ENCODE results near the gene CCL15. TPM values are rescaled to one million over a fixed set of nuclear protein-coding genes. Genes with fewer than 3 reads are reported as not detected.

CCL15 gene
- total RNA-seq (not detected), polyA plus RNA-seq (not detected)
- long read RNA-seq, donor 1, result 0 reads
- long read RNA-seq, donor 2, result 0 reads
- long read RNA-seq, donor 3, result 0 reads
- long read RNA-seq, donor 4, result 0 reads

- Histone ChIP-seq H3K4me1 (ENCODE audit: control insufficient read depth, insufficient read depth, low read length) (peaks cover 2% of the 10 kb centered on the region), H3K9me3 (ENCODE audit: control insufficient read depth, low read length) (no peaks in the 10 kb centered on the region), H3K27me3 (ENCODE audit: control insufficient read depth, insufficient read depth) (no peaks in the 10 kb centered on the region), H3K4me3 (ENCODE audit: low read length) (no peak within 1 kb of the TSS), H3K27ac (ENCODE audit: low read length) (no peak within 1 kb of the TSS)
- ATAC-seq, result no peak
- DNase-seq, result no peak
- intact Hi-C loops (cut with DNase I), result no loop called here
- WGBS, result 68% methylated on average over 6 of the region's 6 CpGs
Measured at GRCh38 chr17:36001110-36001771, at the start of gene CCL15. CCL15 (minus strand) TSS chr17:36001553; CDS start chr17:36001492, 61 bp downstream.

DNA sequence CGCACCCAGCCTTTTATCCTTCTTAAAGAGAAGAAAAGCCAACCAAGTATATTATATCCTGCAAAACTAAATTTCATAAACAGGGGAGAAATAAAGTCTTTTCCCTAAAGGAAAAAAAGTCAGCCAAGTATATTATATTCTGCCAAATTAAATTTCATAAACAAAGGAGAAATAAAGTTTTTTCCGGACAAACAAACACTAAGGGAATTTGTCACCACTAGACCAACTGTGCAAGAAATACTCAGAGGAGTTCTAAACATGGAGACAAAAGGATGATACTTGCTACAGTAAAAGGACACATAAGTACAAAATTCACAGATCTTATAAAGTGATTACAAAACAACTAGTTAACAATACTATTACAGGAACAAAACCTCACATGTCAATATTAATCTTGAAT is 48.3 kb upstream of the CCL15 start:
- intact Hi-C loops (cut with DNase I), result no loop called here
- WGBS, result 97% methylated on average over 2 of the region's 2 CpGs
- H3K4me3 ChIP-seq (ENCODE audit: low read length), result no peak overlapping the region
- ATAC-seq, result no peak
- H3K9me3 ChIP-seq (ENCODE audit: control insufficient read depth, low read length), result no peaks in the 10 kb centered on the region
- H3K27me3 ChIP-seq (ENCODE audit: control insufficient read depth, insufficient read depth), result peaks cover 2% of the 10 kb centered on the region
- no peak overlapping the region for H3K27ac ChIP-seq (ENCODE audit: low read length)
- no peaks in the 10 kb centered on the region for H3K4me1 ChIP-seq (ENCODE audit: control insufficient read depth, insufficient read depth, low read length)
- DNase-seq, result no peak

DNA sequence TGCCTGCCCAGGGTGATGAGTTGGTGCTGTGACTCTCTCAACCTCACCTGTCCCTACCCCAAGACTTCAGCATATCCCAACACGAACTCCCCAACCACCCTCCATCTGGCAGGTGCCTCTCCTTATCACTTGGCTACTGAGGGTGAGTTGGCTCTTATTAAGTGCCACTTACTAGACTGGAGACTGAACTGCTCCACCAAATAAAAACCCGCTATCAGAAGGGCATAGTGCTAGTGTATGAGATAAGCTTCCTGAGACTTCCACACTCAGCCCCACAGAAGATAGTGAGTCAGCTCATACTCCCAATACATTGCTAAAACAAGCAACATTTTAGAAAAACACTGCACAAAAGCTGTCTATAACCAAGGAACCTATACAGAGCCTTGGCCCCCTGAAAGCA is 46.7 kb upstream of the CCL15 start:
- no peaks in the 10 kb centered on the region for H3K9me3 ChIP-seq (ENCODE audit: control insufficient read depth, low read length)
- peaks cover 2% of the 10 kb centered on the region for H3K27me3 ChIP-seq (ENCODE audit: control insufficient read depth, insufficient read depth)

DNA sequence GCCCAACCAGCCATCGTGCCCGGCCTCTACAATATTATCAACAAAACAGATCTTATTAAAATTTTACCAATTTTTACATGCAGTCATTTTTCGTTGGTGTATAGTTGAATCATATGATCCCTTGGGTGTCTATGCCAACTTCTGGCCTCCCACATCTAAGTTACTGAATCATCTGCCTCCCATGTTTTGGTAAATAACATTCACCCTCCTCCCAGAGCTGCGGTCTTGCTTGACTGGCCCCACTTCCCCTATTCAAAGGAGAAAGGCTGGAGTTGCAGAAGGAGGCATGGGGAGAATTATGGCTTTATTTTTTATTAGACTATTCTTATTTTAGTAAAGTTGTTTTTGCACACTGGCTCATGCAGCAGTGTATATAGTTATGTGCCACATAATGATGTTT is 34.9 kb upstream of the CCL15 start:
- intact Hi-C loops (cut with DNase I), result no loop called here
- DNase-seq (no peak), ATAC-seq (no peak)
- Histone ChIP-seq H3K27ac (ENCODE audit: low read length) (no peak overlapping the region), H3K9me3 (ENCODE audit: control insufficient read depth, low read length) (no peaks in the 10 kb centered on the region), H3K27me3 (ENCODE audit: control insufficient read depth, insufficient read depth) (no peaks in the 10 kb centered on the region), H3K4me3 (ENCODE audit: low read length) (no peak overlapping the region), H3K4me1 (ENCODE audit: control insufficient read depth, insufficient read depth, low read length) (no peaks in the 10 kb centered on the region)
- WGBS, result 83% methylated on average over 4 of the region's 4 CpGs

More for the DNA sequence above, 46.7 kb upstream of the CCL15 start:
- WGBS, result 50% methylated on average over 2 of the region's 2 CpGs
- Histone ChIP-seq H3K4me1 (ENCODE audit: control insufficient read depth, insufficient read depth, low read length) (no peaks in the 10 kb centered on the region), H3K27ac (ENCODE audit: low read length) (no peak overlapping the region), H3K4me3 (ENCODE audit: low read length) (no peak overlapping the region)
- ATAC-seq (no peak), DNase-seq (no peak)
- intact Hi-C loops (cut with DNase I), result no loop called here

GRCh38 chr17:36034127-36034526 is 32.8 kb upstream of the CCL15 start:
- Histone ChIP-seq H3K27ac (ENCODE audit: low read length) (no peak overlapping the region), H3K27me3 (ENCODE audit: control insufficient read depth, insufficient read depth) (no peaks in the 10 kb centered on the region), H3K4me3 (ENCODE audit: low read length) (no peak overlapping the region), H3K9me3 (ENCODE audit: control insufficient read depth, low read length) (no peaks in the 10 kb centered on the region), H3K4me1 (ENCODE audit: control insufficient read depth, insufficient read depth, low read length) (no peaks in the 10 kb centered on the region)
- ATAC-seq (no peak), DNase-seq (no peak)
- 35% methylated on average over 3 of the region's 3 CpGs for WGBS
- intact Hi-C loops (cut with DNase I), result no loop called here

DNA sequence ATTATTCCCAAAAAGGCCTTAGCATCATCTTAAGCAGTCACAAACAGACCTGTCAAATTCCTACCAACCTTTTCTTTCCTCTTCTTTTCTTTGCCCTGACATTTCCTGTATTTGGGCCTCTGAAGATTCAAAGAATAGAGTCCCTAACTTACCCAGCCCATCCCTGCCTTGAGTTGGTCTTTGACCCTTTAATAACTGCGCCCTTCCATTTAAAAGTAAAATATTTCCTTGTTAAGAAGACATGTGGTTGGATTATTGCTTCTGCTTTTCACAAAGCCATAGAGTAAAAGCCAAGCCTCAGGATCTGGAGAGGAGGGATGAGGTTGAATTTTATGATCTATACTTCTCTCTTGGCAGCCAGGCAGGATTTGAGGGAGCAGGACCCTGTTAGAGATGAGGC is 29.6 kb upstream of the CCL15 start:
- Histone ChIP-seq H3K9me3 (ENCODE audit: control insufficient read depth, low read length) (no peaks in the 10 kb centered on the region), H3K4me1 (ENCODE audit: control insufficient read depth, insufficient read depth, low read length) (no peaks in the 10 kb centered on the region), H3K27ac (ENCODE audit: low read length) (no peak overlapping the region), H3K27me3 (ENCODE audit: control insufficient read depth, insufficient read depth) (peaks cover 2% of the 10 kb centered on the region), H3K4me3 (ENCODE audit: low read length) (no peak overlapping the region)
- ATAC-seq (no peak), DNase-seq (no peak)
- 95% methylated on average over 1 of the region's 1 CpG for WGBS
- intact Hi-C loops (cut with DNase I), result no loop called here

DNA sequence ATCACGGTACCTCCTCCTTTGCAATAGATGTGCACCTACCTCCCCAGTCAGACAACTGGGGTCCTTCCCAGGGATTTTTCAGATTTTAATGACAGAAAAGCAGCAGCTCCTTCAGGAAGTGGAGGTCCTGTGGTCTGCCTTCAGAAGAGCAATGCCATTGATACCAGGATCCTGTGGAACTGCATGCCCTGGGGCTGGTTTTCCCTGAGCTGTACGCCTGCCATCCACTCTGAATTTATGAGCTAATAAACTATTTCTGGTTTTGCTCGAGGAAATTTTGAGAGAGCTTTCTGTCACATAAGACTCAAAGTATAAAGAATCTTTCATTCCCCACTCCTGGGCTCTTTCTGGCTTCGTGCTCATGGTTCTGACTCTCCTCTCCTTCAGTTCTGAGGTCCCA is 26.4 kb upstream of the CCL15 start:
- H3K4me1 ChIP-seq (ENCODE audit: control insufficient read depth, insufficient read depth, low read length), result no peaks in the 10 kb centered on the region
- H3K4me3 ChIP-seq (ENCODE audit: low read length), result no peak overlapping the region
- DNase-seq (no peak), ATAC-seq (no peak)
- intact Hi-C loops (cut with DNase I), result no loop called here
- no peak overlapping the region for H3K27ac ChIP-seq (ENCODE audit: low read length)
- 83% methylated on average over 4 of the region's 4 CpGs for WGBS
- H3K27me3 ChIP-seq (ENCODE audit: control insufficient read depth, insufficient read depth), result peaks cover 2% of the 10 kb centered on the region
- no peaks in the 10 kb centered on the region for H3K9me3 ChIP-seq (ENCODE audit: control insufficient read depth, low read length)

DNA sequence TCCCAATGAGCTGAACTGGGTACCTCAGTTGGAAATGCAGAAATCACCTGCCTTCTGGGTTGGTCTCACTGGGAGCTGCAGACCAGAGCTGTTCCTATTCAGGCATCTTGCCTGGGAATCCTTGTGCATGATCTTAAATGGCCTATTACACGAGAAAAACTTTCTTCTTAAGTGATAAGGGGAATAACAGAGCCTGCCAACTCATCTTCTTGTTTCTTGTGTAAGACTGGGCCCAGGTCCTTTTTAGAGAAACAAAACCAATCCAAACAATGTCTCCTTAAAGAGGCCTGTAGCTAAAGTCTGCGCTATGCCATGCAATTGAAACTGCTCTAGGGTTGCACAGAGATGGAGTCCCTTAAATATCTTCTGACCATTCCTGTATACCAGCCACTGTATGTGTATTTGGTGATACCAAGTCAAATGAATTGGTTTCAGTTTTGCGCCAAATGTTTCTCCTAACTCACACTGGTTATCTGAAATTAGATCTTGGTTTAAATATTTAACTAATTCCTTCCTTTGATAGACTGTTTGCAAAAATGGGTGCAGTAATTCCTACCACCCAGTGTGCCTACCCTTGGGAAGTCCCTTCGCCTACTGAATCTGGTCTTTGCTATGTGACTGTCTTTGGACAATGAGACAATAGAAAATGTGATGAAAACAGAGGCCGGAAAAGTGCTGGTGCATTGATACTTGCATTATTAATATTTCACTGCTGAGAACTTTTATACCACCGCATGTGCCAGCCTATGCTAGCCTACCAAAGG is 22.9 kb upstream of the CCL15 start:
- Histone ChIP-seq H3K4me3 (ENCODE audit: low read length) (no peak overlapping the region), H3K9me3 (ENCODE audit: control insufficient read depth, low read length) (no peaks in the 10 kb centered on the region), H3K27ac (ENCODE audit: low read length) (no peak overlapping the region), H3K4me1 (ENCODE audit: control insufficient read depth, insufficient read depth, low read length) (no peaks in the 10 kb centered on the region), H3K27me3 (ENCODE audit: control insufficient read depth, insufficient read depth) (peaks cover 2% of the 10 kb centered on the region)
- intact Hi-C loops (cut with DNase I), result no loop called here
- no peak for DNase-seq
- 87% methylated on average over 6 of the region's 6 CpGs for WGBS
- ATAC-seq, result no peak

DNA sequence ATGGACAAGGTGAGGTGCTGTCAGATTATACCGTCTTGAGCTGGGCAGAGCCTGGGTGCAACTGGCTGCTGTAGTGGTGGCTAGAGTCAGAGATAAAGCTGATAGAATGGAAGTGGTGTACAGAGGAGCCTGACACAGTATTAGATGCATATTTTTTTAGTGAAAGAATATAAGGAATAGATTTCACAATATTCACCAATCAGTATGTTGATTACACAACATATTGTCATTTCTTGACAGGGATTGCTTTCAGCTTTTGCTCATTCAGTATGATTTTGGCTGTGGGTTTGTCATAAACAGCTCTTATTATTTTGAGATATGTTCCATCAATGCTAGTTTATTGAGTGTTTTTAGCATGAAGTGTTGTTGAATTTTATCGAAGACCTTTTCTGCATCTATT is 18.1 kb upstream of the CCL15 start:
- intact Hi-C loops (cut with DNase I), result no loop called here
- no peak overlapping the region for H3K4me3 ChIP-seq (ENCODE audit: low read length)
- H3K27ac ChIP-seq (ENCODE audit: low read length), result no peak overlapping the region
- H3K27me3 ChIP-seq (ENCODE audit: control insufficient read depth, insufficient read depth), result no peaks in the 10 kb centered on the region
- 85% methylated on average over 2 of the region's 2 CpGs for WGBS
- ATAC-seq (no peak), DNase-seq (no peak)
- no peaks in the 10 kb centered on the region for H3K9me3 ChIP-seq (ENCODE audit: control insufficient read depth, low read length)
- no peaks in the 10 kb centered on the region for H3K4me1 ChIP-seq (ENCODE audit: control insufficient read depth, insufficient read depth, low read length)

- Histone ChIP-seq H3K27me3 (ENCODE audit: control insufficient read depth, insufficient read depth) (no peaks in the 10 kb centered on the region), H3K4me3 (ENCODE audit: low read length) (no peak within 1 kb of the TSS), H3K9me3 (ENCODE audit: control insufficient read depth, low read length) (no peaks in the 10 kb centered on the region), H3K27ac (ENCODE audit: low read length) (no peak within 1 kb of the TSS), H3K4me1 (ENCODE audit: control insufficient read depth, insufficient read depth, low read length) (no peaks in the 10 kb centered on the region)
- intact Hi-C loops (cut with DNase I), result no loop called here
- WGBS, result 38% methylated on average over 6 of the region's 6 CpGs
- DNase-seq (peak in 1 of 3 donors; percentile 32), ATAC-seq (peak in 1 of 2 donors; percentile 40)
Measured at GRCh38 chr17:36017799-36018198, 16.4 kb upstream of the CCL15 start, which contains the start of gene CCL23. CCL23 (minus strand) TSS chr17:36017972; CDS start chr17:36017897, 75 bp downstream.

DNA sequence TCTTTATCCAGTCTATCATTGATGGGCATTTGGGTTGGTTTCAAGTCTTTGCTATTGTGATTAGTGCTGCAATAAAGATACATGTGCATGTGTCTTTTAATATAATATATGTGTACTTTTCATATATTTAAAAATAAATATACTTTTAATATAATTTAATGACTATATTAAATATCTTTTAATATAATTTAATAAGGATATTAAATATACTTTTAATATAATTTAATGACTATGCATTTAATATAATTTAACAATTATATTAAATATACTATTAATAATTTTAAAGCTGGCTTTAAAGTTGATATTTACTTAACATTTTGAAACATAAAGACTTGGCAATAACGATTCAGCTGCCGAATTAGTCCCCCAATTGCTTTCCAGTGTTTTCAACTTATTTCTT is 15.2 kb upstream of the CCL15 start:
- H3K4me3 ChIP-seq (ENCODE audit: low read length), result no peak overlapping the region
- no peak overlapping the region for H3K27ac ChIP-seq (ENCODE audit: low read length)
- ATAC-seq (no peak), DNase-seq (no peak)
- no peaks in the 10 kb centered on the region for H3K9me3 ChIP-seq (ENCODE audit: control insufficient read depth, low read length)
- intact Hi-C loops (cut with DNase I), result no loop called here
- 93% methylated on average over 2 of the region's 2 CpGs for WGBS
- H3K4me1 ChIP-seq (ENCODE audit: control insufficient read depth, insufficient read depth, low read length), result no peaks in the 10 kb centered on the region
- no peaks in the 10 kb centered on the region for H3K27me3 ChIP-seq (ENCODE audit: control insufficient read depth, insufficient read depth)

Measured in right cardiac atrium (tissue), 5 donors.